HL-60 (cell line): ENCODE data around the gene PGM2L1.

ENCODE experiments used
- GABPA ChIP-seq: IDR thresholded peaks from 2 replicates; pipeline ENCODE4 v1.6.1; 2012; ENCODE audit warnings: low read depth
- POLR2AphosphoS5 ChIP-seq: IDR thresholded peaks from 2 replicates; pipeline ENCODE4 v1.6.1; 2012; ENCODE audit warnings: low read depth
- REST ChIP-seq: IDR thresholded peaks from 2 replicates; pipeline ENCODE4 v1.6.1; 2012; ENCODE audit warnings: low read depth; ENCODE audit not compliant: insufficient replicate concordance
- SPI1 ChIP-seq: IDR thresholded peaks from 2 replicates; pipeline ENCODE4 v1.6.1; 2012; ENCODE audit warnings: low read depth, mild to moderate bottlenecking, borderline replicate concordance
- TF ChIP-seq, protein P1 (sequence below): IDR thresholded peaks from one replicate; pipeline ENCODE4 v1.5.1; 2011; ENCODE audit warnings: low read length, control low read depth, inconsistent platforms; ENCODE audit not compliant: insufficient read depth

DNA sequence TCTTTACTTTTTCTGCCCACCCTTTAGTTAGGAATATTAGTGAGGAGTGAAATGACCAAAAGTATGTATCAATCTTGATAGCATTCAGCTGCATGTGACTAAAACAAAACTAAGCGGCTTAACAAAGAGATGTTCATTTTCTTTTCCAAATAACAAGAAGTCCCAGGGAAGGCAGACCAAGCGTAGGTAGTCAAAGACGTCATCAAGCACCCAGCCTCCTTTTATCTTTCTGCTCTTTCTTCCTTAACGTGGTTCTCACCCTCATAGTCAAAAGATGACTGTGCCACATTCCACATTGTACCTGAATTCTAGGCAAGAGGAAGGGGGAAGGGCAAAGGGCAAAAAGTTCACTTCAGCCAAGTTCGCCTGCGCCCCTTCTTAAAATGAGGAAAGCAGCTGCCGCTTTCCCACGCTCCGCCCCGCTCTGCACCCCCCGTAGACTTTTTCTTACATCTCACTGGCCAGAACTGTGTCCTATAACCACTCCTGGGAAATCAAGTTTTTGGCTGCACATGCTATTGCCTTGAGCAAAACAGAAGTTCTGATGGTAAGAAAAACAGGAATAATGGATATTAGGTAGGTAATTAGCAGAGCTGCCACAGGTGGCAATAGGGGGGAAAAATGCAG, 14.6 kb upstream of the PGM2L1 start:
- TF ChIP-seq, protein P1, sequence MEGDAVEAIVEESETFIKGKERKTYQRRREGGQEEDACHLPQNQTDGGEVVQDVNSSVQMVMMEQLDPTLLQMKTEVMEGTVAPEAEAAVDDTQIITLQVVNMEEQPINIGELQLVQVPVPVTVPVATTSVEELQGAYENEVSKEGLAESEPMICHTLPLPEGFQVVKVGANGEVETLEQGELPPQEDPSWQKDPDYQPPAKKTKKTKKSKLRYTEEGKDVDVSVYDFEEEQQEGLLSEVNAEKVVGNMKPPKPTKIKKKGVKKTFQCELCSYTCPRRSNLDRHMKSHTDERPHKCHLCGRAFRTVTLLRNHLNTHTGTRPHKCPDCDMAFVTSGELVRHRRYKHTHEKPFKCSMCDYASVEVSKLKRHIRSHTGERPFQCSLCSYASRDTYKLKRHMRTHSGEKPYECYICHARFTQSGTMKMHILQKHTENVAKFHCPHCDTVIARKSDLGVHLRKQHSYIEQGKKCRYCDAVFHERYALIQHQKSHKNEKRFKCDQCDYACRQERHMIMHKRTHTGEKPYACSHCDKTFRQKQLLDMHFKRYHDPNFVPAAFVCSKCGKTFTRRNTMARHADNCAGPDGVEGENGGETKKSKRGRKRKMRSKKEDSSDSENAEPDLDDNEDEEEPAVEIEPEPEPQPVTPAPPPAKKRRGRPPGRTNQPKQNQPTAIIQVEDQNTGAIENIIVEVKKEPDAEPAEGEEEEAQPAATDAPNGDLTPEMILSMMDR = no peak
- TF ChIP-seq REST (no peak), POLR2AphosphoS5 (no peak), GABPA (no peak), SPI1 (no peak)
